GM18499 (cell line): Measurements from ENCODE around the gene GULP1.
"Not testable (repeated sequence)": the region's sequence is repeated elsewhere in the genome, so short reads cannot be mapped to it uniquely, and the experiment has no call there.

ENCODE experiments used
- ATAC-seq: cut with Tn5 transposase; IDR thresholded peaks from one replicate; pipeline ENCODE4 v1.9.1; 2021; ENCODE audit warnings: moderate number of reproducible peaks; ENCODE audit not compliant: insufficient read depth, unreplicated experiment

Gene GULP1

GRCh38 chr2:188450732-188451483, 159.2 kb downstream of the GULP1 start:
- no peak for ATAC-seq

DNA sequence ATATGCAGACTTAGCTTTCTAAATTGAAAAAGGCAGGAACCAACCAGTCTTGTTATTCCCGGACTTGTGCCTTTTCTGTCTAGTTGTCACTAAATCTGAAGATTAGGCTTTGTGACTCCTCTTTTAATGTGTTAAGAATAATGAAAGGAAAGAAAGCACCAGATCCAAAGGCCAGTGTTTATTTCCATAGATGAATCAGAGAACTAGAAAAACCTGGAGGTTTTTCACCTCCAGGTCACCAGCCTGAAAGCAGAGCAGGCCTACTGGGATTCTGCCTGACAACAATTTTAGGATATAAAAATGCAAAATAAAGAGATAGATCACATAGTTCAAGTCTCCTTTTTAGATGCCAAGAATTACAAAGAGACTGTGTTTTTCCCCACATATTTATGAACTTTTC, 160.4 kb downstream of the GULP1 start:
- no peak for ATAC-seq

- no peak for ATAC-seq
Measured at GRCh38 chr2:188456114-188456909, 164.6 kb downstream of the GULP1 start.

DNA sequence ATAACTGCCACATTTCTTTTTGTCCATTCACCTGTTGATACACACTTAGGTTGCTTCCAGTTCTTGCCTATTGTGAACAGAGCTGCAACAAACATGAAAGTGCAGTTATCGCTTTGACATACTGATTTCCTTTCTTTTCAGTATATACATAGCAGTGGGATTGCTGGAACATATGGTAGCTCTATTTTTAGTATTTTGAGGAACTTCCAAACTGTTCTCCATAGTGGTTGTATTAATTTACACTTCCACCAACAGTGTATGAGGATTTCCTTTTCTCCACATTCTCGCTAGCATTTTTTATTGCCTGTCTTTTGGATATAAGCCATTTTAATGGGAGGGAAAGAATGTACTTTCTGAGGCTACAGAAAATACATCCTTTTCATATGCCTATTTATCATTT, 167.4 kb downstream of the GULP1 start:
- ATAC-seq: no peak

DNA sequence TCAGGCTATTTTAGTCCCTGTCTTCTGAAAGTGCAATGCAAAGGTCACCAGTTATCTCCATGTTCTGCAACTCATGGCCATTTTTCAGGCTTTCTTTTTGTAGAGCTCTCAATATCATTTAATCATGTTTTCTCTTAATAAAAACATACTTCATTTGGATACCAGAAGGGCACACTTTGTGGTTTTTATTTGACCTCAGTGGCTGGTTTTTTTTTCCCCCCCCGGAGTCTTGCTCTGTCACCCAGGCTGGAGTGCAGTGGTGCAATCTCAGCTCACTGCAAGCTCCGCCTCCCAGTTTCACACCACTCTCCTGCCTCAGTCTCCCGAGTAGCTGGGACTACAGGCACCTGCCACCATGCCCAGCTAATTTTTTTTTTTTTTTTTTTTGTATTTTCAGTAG, 174.4 kb downstream of the GULP1 start:
- not testable (repeated sequence) for ATAC-seq

DNA sequence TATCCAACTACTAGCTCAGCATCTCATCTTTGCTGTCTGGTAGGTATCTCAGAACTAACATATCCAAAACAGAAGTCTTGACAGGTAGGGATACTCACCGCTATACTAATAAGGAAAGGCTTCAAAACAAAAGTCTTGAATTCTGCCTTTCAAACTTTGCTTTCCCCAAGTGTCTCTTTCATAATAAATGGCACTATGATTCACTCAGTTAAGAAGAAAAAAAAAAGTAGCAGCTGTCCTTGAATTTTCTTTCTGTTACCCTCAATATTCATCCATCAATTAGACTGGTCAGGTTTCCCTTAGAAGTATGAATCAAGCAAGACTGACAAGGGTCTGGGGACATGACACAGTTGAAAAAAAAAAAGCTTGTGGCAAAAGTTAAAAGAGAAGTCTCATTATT, 175.1 kb downstream of the GULP1 start:
- no peak for ATAC-seq

- no peak for ATAC-seq
Measured at GRCh38 chr2:188471166-188471565, 179.5 kb downstream of the GULP1 start.

- no peak for ATAC-seq
Measured at GRCh38 chr2:188473306-188473705, 181.6 kb downstream of the GULP1 start.

DNA sequence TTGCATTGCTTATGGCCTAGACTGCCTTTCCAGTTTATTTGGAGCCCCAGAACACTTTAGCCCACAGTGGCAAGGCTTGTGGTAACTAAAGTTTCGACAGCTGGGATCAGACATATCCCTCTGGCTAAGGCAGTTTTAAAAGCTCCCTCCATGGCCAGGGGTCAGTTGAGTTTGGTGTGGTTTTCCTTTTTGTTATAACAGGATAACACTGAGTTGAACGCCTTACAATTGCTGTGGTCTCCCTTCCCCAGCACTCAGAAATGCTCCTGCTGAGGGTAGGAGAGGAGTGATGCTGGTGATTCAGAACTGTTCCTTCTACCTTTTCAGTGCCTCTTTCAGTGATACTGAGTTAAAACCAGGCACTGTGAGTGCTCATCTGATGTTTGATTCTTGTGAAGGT, 182.6 kb downstream of the GULP1 start:
- ATAC-seq: no peak

- no peak for ATAC-seq
Measured at GRCh38 chr2:188475945-188476344, 184.3 kb downstream of the GULP1 start.

DNA sequence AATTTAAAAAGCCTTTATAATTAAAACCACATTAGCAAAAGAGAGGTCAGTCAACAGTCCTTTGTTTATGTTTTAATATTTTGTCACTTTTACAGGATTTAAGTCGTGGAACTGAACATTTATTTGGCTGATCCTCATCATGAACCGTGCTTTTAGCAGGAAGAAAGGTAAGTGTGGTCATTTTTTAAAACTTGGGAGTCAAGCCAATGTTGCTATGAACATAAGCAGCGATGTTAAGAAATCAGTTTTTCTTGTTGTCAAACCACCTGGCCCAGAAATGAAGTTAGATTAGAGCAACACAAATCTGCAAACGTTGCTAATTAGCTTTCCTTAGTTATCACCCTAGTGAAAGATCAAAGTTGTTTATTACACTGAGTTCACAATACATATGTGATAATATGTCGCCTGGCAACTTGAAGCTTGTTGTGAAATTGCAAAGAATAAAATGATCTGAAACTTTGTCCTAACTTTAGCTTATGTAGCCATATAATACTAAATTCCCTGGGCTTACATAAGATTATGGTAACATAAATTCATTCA, 186.0 kb downstream of the GULP1 start:
- ATAC-seq: no peak

DNA sequence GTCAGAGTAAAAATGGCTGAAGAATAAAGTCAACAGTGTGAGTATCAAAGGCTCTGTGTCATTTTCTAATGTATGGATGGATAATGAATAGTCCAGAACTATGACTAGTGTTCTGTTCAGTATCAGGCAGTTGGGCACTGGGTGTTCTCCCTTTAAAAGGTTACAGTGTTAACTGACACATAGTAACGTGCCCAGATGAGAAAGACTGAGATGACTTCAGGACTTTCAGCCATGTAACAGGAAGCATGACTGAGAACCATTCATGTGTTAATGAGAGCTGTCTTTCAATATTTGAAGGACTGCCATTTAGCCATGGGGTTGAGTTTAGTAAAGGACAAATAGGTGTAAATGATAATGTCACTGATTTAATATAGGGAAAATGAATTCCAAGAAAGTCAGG, 187.1 kb downstream of the GULP1 start:
- ATAC-seq: no peak

- ATAC-seq: no peak
Measured at GRCh38 chr2:188481474-188481873, 189.8 kb downstream of the GULP1 start.

DNA sequence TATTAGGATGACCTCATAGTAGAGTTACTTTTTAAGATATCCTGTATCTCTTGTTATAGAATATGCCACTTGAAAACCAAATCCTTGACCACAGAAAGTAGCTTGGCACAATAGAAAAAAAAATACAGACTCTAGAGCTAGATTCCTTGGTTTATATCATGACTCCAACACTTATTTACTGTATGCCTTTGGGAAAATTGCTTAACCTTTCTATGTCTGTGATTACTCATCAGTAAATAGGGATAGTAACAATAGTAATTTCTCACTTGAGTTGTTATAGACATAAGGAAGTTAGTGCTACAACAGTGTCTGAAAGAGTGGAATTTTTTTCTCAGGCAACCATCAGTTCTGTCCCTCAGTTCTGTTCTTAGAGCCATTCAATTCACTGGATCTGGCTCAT, 193.8 kb downstream of the GULP1 start:
- ATAC-seq: no peak

DNA sequence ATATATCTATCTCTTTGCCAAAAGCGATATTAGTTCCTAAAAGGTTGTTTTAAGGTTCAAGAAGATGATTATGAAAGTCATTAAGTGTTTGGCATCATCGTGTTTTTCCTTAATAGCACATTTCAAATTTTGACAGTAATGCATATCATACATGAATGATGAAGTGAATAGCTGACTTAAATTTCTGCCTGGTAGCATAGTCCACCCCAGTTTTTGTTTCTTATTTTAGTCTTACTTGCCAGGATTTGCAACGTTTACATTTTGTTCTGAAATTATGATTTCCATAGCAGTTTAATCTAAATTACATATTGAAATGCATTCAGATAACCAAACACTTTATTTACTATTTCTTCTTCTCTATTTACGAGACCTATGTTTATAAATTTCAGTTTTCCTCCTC, 201.1 kb downstream of the GULP1 start:
- ATAC-seq: no peak

DNA sequence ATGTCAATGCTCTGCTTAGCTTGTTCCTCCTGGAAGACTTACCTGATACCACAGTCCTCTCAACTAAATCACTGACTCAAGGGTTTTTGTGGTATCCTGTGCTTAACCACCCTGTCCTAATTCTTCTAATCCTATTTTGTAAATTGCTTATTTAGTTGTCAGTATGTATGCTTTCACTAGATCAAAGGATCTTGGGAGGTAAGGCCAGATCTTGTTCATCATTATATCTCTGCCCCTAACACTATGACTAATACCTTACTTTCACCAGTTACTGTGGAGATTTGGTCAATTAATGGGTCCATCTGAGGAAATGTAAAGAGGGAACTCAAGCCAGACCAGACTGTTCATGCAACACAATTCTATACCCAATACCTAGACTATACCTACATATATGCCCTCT, 203.2 kb downstream of the GULP1 start:
- ATAC-seq: no peak

DNA sequence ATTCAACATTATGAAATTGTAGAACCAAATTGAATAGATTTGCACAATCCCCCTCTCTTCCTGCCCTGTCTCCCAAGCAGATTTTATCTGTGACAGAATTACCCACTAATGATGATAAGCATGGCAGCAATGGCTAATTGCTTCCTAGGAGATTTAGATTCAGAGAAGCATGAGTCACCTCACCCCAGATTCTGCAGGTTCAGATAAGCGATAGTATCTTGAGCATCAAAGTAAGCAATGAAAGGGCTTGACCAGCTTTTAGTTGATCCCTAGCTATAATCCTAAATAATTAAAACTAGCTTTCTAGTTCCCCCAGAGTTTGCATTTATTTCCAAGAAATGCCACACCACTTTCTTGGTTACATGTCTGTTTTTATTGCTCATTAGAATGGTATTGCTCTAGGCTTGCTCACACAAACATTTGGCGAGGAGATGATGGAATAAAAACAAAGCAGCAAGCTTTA, 204.3 kb downstream of the GULP1 start:
- no peak for ATAC-seq

DNA sequence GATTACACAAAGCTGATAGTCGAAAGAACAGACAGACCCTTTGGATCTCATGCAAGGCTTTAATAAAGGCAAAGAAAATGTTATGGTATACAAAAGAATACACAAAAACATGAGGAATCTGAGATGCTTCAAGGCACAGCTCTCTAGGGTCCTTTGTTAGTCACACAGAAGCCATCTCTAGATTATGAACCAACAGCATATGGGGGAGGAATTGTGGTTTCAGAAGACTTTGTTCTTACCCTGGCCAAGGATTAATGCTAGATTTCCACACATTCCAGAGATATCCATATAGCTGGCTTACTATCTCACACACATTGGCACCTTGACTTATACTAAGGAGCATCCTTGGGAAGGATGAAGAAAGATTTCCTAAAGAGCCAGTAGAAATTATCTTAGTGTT, 206.1 kb downstream of the GULP1 start:
- ATAC-seq: no peak

DNA sequence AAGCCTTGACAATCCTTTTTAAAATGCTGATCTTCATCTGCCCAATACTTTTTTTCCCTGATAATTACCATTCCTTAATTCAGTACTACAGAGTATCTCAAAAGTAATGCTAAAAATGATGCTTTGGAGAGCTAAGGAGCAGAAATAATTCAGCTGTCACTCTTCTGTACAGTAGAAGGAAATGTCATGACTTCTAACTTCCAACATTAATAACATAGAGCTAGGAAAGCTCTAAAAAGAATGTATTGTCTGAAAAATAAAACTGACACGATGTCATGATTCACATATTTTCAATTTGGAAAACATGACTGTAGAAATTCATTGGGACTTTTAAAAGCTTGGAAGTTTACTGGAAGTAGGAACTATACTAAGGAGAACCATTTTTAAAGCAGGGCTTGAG, 212.3 kb downstream of the GULP1 start:
- ATAC-seq: no peak

DNA sequence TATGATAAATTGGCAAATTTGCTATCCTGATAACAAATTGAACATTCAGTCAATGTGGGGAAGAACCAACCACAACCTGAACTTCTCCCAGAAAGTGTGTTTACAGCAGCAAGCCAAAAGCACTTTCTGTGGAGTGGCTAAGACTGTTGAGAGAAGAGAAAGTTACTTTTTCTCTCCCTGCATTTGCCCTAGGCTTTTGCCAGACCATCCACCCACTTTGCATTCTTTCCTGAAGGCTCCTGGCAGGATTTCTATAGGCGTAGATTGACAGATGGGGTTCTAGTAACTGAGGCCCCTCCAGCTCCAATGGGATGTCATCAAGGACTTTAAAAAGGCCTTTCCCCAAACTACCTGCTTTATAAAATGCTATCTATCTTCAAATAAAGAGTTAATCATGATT, 215.2 kb downstream of the GULP1 start:
- ATAC-seq: no peak

GRCh38 chr2:188511346-188511745, 219.7 kb downstream of the GULP1 start:
- ATAC-seq: no peak
